Endothelial cell of umbilical vein (primary cell): Measurements from ENCODE around the gene CNTNAP2.
"Not testable (repeated sequence)": the region's sequence is repeated elsewhere in the genome, so short reads cannot be mapped to it uniquely, and the experiment has no call there.

Experiments used
- EZH2 ChIP-seq: IDR thresholded peaks from 2 replicates; pipeline ENCODE4 v1.6.1; 2012; ENCODE audit warnings: borderline replicate concordance, low read depth, mild to moderate bottlenecking, moderate library complexity, low read length, inconsistent platforms; ENCODE audit not compliant: severe bottlenecking
- JUN ChIP-seq: IDR thresholded peaks from 2 replicates; pipeline ENCODE4 v1.6.1; 2011; ENCODE audit warnings: borderline replicate concordance, low read depth; ENCODE audit not compliant: insufficient read length, insufficient read depth
- MAX ChIP-seq: IDR thresholded peaks from 2 replicates; pipeline ENCODE4 v1.6.1; 2011; ENCODE audit not compliant: insufficient read depth, insufficient read length
- POLR2AphosphoS5 ChIP-seq: IDR thresholded peaks from 2 replicates; pipeline ENCODE4 v1.6.1; 2012; ENCODE audit warnings: low read depth, mild to moderate bottlenecking, control low read depth, low read length, moderate library complexity; ENCODE audit not compliant: insufficient read depth
- TF ChIP-seq, protein P1 (sequence below), 2 donors: IDR thresholded peaks; 1 replicate in 1 of 2; 2 replicates in 1 of 2; pipeline ENCODE4 v1.5.1; 2011; ENCODE audit warnings: low read length in 2 of 2, mild to moderate bottlenecking in 2 of 2, moderate library complexity in 2 of 2, control low read depth in 1 of 2, inconsistent platforms in 1 of 2, low read depth in 1 of 2; ENCODE audit not compliant: insufficient read depth in 1 of 2; ENCODE audit errors: extremely low read depth in 1 of 2

DNA sequence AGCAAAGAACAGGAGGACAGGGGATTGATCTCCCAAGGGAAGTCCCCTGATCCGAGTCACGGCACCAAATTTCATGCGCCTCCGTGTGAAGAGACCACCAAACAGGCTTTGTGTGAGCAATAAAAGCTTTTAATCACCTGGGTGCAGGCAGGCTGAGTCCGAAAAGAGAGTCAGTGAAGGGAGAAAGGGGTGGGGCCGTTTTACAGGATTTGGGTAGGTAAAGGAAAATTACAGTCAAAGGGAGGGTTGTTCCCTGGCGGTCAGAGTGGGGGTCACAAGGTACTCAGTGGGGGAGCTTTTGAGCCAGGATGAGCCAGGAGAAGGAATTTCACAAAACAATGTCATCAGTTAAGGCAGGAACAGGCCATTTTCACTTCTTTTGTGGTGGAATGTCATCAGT lies 132.1 kb downstream of the CNTNAP2 start:
- TF ChIP-seq, protein P1, sequence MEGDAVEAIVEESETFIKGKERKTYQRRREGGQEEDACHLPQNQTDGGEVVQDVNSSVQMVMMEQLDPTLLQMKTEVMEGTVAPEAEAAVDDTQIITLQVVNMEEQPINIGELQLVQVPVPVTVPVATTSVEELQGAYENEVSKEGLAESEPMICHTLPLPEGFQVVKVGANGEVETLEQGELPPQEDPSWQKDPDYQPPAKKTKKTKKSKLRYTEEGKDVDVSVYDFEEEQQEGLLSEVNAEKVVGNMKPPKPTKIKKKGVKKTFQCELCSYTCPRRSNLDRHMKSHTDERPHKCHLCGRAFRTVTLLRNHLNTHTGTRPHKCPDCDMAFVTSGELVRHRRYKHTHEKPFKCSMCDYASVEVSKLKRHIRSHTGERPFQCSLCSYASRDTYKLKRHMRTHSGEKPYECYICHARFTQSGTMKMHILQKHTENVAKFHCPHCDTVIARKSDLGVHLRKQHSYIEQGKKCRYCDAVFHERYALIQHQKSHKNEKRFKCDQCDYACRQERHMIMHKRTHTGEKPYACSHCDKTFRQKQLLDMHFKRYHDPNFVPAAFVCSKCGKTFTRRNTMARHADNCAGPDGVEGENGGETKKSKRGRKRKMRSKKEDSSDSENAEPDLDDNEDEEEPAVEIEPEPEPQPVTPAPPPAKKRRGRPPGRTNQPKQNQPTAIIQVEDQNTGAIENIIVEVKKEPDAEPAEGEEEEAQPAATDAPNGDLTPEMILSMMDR (IDR thresholded peaks at IDR 0.05; ENCODE audit: extremely low read depth in 1 of 2, insufficient read depth in 1 of 2, low read depth in 1 of 2, low read length in 2 of 2) = not testable (repeated sequence)
- TF ChIP-seq MAX, EZH2, POLR2AphosphoS5, JUN: not testable (repeated sequence)
